ENCODE measurements around the gene TET3. TPM values are rescaled to one million over a fixed set of nuclear protein-coding genes. Genes with fewer than 3 reads are reported as not detected.
"Not testable (repeated sequence)": the region's sequence is repeated elsewhere in the genome, so short reads cannot be mapped to it uniquely, and the experiment has no call there.

Gene TET3
- polyA plus RNA-seq (ENCODE audit: insufficient read length), result 9.0 TPM

GRCh38 chr2:73984203-73984921, at the start of gene TET3:
TSS of gene TET3 (plus strand) at chr2:73984910. CDS start at chr2:73986404, 1,494 bp downstream.
- no peak for DNase-seq (ENCODE audit: low read depth)

GRCh38 chr2:73935641-73936040, 49.1 kb upstream of the TET3 start:
- DNase-seq (ENCODE audit: low read depth), result no peak

GRCh38 chr2:73937103-73937885, 47.4 kb upstream of the TET3 start:
- DNase-seq (ENCODE audit: low read depth), result no peak

- DNase-seq (ENCODE audit: low read depth), result no peak
These were observed 46.8 kb upstream of the TET3 start for GRCh38 chr2:73937899-73938298.

- DNase-seq (ENCODE audit: low read depth), result no peak
These were observed 45.9 kb upstream of the TET3 start for GRCh38 chr2:73938718-73939352.

GRCh38 chr2:73939419-73939818, 45.3 kb upstream of the TET3 start:
- DNase-seq (ENCODE audit: low read depth), result no peak

- DNase-seq (ENCODE audit: low read depth), result not testable (repeated sequence)
These were observed 44.6 kb upstream of the TET3 start for GRCh38 chr2:73940066-73940465.

GRCh38 chr2:73942664-73943063, 42.0 kb upstream of the TET3 start:
- no peak for DNase-seq (ENCODE audit: low read depth)

GRCh38 chr2:73944714-73945113, 40.0 kb upstream of the TET3 start:
- DNase-seq (ENCODE audit: low read depth), result no peak

- DNase-seq (ENCODE audit: low read depth), result no peak
These were observed 38.5 kb upstream of the TET3 start for GRCh38 chr2:73946215-73946614.

GRCh38 chr2:73946666-73947065, 38.0 kb upstream of the TET3 start:
- no peak for DNase-seq (ENCODE audit: low read depth)

GRCh38 chr2:73947412-73948018, 37.2 kb upstream of the TET3 start:
- DNase-seq (ENCODE audit: low read depth), result no peak

GRCh38 chr2:73949802-73950201, 34.9 kb upstream of the TET3 start:
- no peak for DNase-seq (ENCODE audit: low read depth)

- DNase-seq (ENCODE audit: low read depth), result no peak
These were observed 31.9 kb upstream of the TET3 start for GRCh38 chr2:73952499-73953446.

GRCh38 chr2:73956218-73956865, 28.4 kb upstream of the TET3 start:
- DNase-seq (ENCODE audit: low read depth), result no peak

GRCh38 chr2:73961274-73961673, 23.4 kb upstream of the TET3 start:
- no peak for DNase-seq (ENCODE audit: low read depth)

GRCh38 chr2:73961823-73962615, 22.7 kb upstream of the TET3 start:
- no peak for DNase-seq (ENCODE audit: low read depth)

- DNase-seq (ENCODE audit: low read depth), result no peak
These were observed 21.9 kb upstream of the TET3 start for GRCh38 chr2:73962798-73963197.

GRCh38 chr2:73963385-73964120, 21.2 kb upstream of the TET3 start:
- no peak for DNase-seq (ENCODE audit: low read depth)

All from forelimb muscle (tissue), 1 donor.